SU-DHL-6 (cell line): ENCODE data around the gene PDE7B.

Source experiments
- H2AFZ ChIP-seq: fragments of 200-600 bp; sonication (generic); 2 replicates; pipeline ENCODE4 v1.6.1; 2014; ENCODE audit warnings: low read depth, mild to moderate bottlenecking, moderate library complexity, mixed read lengths, antibody characterized with exemption, low read length; ENCODE audit not compliant: severe bottlenecking
- H3F3A ChIP-seq: fragments of 200-600 bp; shearing (Covaris generic); 2 replicates; pipeline ENCODE4 v1.6.0; 2016; ENCODE audit warnings: antibody characterized with exemption, mild to moderate bottlenecking; ENCODE audit not compliant: insufficient read depth
- H3K27ac ChIP-seq: fragments of 200-600 bp; sonication (generic); 2 replicates; pipeline ENCODE4 v1.5.1; 2016; ENCODE audit warnings: low read depth, mild to moderate bottlenecking, low read length, moderate library complexity, mixed read lengths
- H3K27me3 ChIP-seq: fragments of 200-600 bp; sonication (generic), shearing (Covaris generic); 2 replicates; pipeline ENCODE4 v1.6.0; 2014; ENCODE audit warnings: mild to moderate bottlenecking, low read length
- H3K36me3 ChIP-seq: fragments of 200-600 bp; sonication (generic); 2 replicates; pipeline ENCODE4 v1.6.1; 2014; ENCODE audit warnings: mild to moderate bottlenecking, low read length, mixed read lengths
- H3K4me2 ChIP-seq: fragments of 300-600, 200-600 bp; shearing (Covaris generic), sonication (generic); 2 replicates; pipeline ENCODE4 v1.6.0; 2014; ENCODE audit warnings: low read length, low read depth, mild to moderate bottlenecking; ENCODE audit not compliant: poor library complexity, severe bottlenecking
- H3K4me3 ChIP-seq: fragments of 200-600 bp; sonication (generic); 2 replicates; pipeline ENCODE4 v1.5.1; 2014; ENCODE audit warnings: antibody characterized with exemption, low read length, mild to moderate bottlenecking, mixed read lengths; ENCODE audit not compliant: insufficient read depth, poor library complexity, severe bottlenecking
- H3K79me2 ChIP-seq: fragments of 200-600 bp; sonication (generic); 2 replicates; pipeline ENCODE4 v1.6.1; 2014; ENCODE audit warnings: mild to moderate bottlenecking, low read length, moderate library complexity; ENCODE audit not compliant: insufficient read depth
- H3K9ac ChIP-seq: fragments of 200-600 bp; sonication (generic); 2 replicates; pipeline ENCODE4 v1.7.0; 2014; ENCODE audit warnings: mild to moderate bottlenecking, low read length
- H3K9me2 ChIP-seq: fragments of 200-600 bp; sonication (generic); replicated peaks from 2 replicates; pipeline ENCODE4 v1.6.1; 2014; ENCODE audit warnings: low read length; ENCODE audit not compliant: insufficient read depth
- H3K9me3 ChIP-seq: fragments of 200-600 bp; sonication (generic); 2 replicates; pipeline ENCODE4 v1.6.1; 2014; ENCODE audit warnings: low read length, mixed read lengths; ENCODE audit not compliant: insufficient read depth
- H4K20me1 ChIP-seq: fragments of 200-600 bp; sonication (generic); 2 replicates; pipeline ENCODE4 v1.6.1; 2014; ENCODE audit warnings: low read depth, mild to moderate bottlenecking, antibody characterized with exemption, low read length, moderate library complexity, mixed read lengths
- EZH2phosphoT487 ChIP-seq: fragments of 200-600 bp; sonication (generic), shearing (Covaris generic); conservative IDR thresholded peaks from 2 replicates; pipeline ENCODE4 v1.6.1; 2018; ENCODE audit warnings: mild to moderate bottlenecking, antibody characterized with exemption, low read length, moderate library complexity, mixed read lengths
- TF ChIP-seq, protein P1 (sequence below): fragments of 200-600 bp; sonication (generic); IDR thresholded peaks from one replicate; pipeline ENCODE4 v1.5.1; 2017; ENCODE audit warnings: antibody characterized with exemption, mild to moderate bottlenecking, low read length, moderate library complexity; ENCODE audit not compliant: insufficient read depth, poor library complexity, severe bottlenecking

Gene PDE7B

GRCh38 chr6:135939208-135939591 lies 87.7 kb downstream of the PDE7B start:
- no peak overlapping the region for H3K9ac ChIP-seq
- H3K27me3 ChIP-seq = no peaks in the 10 kb centered on the region
- no peak overlapping the region for H3K4me2 ChIP-seq
- H3K79me2 ChIP-seq = no peaks in the 10 kb centered on the region
- no peak overlapping the region for H3K4me3 ChIP-seq
- no peaks in the 10 kb centered on the region for H3K9me3 ChIP-seq
- no peak overlapping the region for H3K27ac ChIP-seq
- no peaks in the 10 kb centered on the region for H4K20me1 ChIP-seq
- no peaks in the 10 kb centered on the region for H3K9me2 ChIP-seq
- no peaks in the 10 kb centered on the region for H3F3A ChIP-seq
- no peaks in the 10 kb centered on the region for H3K36me3 ChIP-seq
- TF ChIP-seq EZH2phosphoT487 = no peak
- TF ChIP-seq, protein P1, sequence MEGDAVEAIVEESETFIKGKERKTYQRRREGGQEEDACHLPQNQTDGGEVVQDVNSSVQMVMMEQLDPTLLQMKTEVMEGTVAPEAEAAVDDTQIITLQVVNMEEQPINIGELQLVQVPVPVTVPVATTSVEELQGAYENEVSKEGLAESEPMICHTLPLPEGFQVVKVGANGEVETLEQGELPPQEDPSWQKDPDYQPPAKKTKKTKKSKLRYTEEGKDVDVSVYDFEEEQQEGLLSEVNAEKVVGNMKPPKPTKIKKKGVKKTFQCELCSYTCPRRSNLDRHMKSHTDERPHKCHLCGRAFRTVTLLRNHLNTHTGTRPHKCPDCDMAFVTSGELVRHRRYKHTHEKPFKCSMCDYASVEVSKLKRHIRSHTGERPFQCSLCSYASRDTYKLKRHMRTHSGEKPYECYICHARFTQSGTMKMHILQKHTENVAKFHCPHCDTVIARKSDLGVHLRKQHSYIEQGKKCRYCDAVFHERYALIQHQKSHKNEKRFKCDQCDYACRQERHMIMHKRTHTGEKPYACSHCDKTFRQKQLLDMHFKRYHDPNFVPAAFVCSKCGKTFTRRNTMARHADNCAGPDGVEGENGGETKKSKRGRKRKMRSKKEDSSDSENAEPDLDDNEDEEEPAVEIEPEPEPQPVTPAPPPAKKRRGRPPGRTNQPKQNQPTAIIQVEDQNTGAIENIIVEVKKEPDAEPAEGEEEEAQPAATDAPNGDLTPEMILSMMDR = no peak
- no peak overlapping the region for H2AFZ ChIP-seq

- TF ChIP-seq, protein P1 = no peak
- TF ChIP-seq EZH2phosphoT487 = no peak
- H3K9me2 ChIP-seq = no peaks in the 10 kb centered on the region
- H3F3A ChIP-seq = no peaks in the 10 kb centered on the region
- H3K27ac ChIP-seq = no peak overlapping the region
- H4K20me1 ChIP-seq = no peaks in the 10 kb centered on the region
- H3K9me3 ChIP-seq = no peaks in the 10 kb centered on the region
- no peaks in the 10 kb centered on the region for H3K36me3 ChIP-seq
- H3K9ac ChIP-seq = no peak overlapping the region
- H2AFZ ChIP-seq = no peak overlapping the region
- no peaks in the 10 kb centered on the region for H3K27me3 ChIP-seq
- H3K79me2 ChIP-seq = no peaks in the 10 kb centered on the region
- H3K4me3 ChIP-seq = no peak overlapping the region
- H3K4me2 ChIP-seq = no peak overlapping the region
Measured at GRCh38 chr6:135940616-135941167, 89.2 kb downstream of the PDE7B start.

- H4K20me1 ChIP-seq = no peaks in the 10 kb centered on the region
- no peak overlapping the region for H3K9ac ChIP-seq
- H3K4me2 ChIP-seq = no peak overlapping the region
- H3K27me3 ChIP-seq = no peaks in the 10 kb centered on the region
- no peaks in the 10 kb centered on the region for H3K36me3 ChIP-seq
- TF ChIP-seq EZH2phosphoT487 = no peak
- TF ChIP-seq, protein P1 = no peak
- no peak overlapping the region for H2AFZ ChIP-seq
- H3K79me2 ChIP-seq = no peaks in the 10 kb centered on the region
- H3K27ac ChIP-seq = no peak overlapping the region
- H3K9me2 ChIP-seq = no peaks in the 10 kb centered on the region
- H3F3A ChIP-seq = no peaks in the 10 kb centered on the region
- no peak overlapping the region for H3K4me3 ChIP-seq
- H3K9me3 ChIP-seq = no peaks in the 10 kb centered on the region
Measured at GRCh38 chr6:135941275-135942025, 89.9 kb downstream of the PDE7B start.
